Hematopoietic multipotent progenitor cell treated with erythropoietin and hydrocortisone succinate and interleukin-3 and kit ligand, for 8 days (in vitro differentiated cells): Measurements from ENCODE around the gene PITRM1.

Experiments used
- DNase-seq: peaks from one replicate; pipeline ENCODE4 v3.0.0-alpha.2; 2015

Gene PITRM1

DNA sequence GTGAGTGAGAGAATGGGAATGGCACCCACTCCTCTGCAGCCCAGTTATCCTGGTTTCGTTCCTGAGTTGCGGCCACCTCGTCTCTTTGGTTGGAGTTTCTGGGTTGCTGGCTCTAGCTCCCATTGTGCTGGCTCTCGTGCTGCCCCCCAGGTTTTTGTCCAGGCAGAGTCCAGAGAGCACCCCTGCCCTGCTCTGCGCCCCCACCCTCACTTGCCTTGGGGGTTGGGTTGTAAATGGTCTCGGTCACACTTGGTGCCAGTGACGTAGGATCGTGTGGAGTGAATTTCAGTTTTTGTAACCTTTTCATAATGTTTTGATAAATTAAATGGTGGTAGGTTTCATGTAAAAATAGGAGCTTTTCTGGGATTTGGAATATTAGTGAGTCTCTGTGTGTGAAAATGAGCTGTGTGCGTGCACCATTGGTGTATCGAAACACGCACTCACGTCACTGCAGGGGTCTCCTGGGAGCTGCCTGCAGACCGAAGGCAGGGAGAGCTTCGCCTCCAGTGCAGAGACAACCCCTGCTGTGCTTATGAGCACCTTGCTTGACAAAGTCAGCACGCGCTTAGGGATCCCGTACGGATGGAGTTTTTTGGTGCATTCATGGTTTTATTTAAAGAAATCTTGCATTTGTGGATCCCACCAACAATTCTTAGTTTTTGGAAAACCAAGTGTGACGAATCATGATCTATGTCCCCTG is 72.3 kb downstream of the PITRM1 start:
- no peak for DNase-seq

DNA sequence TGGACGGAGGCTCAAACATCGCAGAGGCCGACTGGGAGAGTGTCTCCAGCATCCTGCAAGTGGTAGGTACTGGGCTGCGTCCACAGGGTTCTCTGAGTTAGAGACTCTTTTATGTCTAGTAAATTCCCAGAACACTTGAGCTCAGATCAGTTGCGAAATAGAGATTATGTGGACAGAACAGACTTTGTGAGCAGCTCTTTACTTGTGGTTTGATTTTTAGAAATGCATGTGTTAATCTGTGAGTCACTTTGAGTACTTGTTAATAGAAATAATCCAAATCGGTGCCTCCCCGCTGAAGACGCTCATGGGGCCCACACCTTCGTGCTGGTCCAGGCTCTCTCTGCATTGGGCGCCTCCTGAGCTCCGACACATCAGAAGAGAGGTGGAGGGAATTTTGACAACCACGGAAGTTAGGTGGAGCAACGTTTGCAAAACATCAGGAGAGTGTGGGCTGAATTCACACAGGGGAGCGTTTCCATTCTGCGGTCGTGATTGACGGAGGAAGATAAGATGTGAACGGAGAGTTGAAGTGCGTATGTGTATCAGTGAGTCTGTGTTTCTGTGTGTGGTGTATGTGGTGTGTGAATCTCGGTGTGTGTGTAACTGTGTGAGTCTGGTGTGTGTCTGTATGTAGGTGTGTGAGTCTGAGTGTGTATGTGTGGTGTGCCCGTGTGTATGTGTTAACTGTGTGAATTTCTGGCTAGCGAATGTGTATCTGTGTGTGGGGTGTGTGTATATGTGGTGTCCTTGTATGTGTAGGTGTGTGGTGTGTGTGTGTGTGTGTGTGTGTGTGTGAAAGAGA is 73.1 kb downstream of the PITRM1 start:
- DNase-seq, result no peak

DNA sequence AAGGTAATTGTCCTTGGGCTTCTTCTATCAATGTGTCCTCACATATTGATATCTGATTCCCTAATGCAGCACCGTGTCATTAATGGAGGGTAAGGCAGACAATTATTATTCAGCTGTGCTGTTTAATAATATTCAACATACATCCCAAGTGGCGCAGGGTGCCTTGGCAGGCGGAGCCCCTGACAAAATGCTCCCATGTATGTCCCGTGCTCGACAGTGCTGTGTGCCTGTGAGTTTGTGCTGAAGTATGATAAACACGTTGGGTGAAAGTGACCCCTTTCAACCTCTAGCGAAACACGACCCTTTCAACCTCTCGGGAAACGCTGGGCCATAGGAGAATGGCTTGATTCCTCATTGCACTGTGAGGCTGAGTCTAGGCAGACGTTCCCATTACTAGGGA is 73.9 kb downstream of the PITRM1 start:
- DNase-seq, result no peak

DNA sequence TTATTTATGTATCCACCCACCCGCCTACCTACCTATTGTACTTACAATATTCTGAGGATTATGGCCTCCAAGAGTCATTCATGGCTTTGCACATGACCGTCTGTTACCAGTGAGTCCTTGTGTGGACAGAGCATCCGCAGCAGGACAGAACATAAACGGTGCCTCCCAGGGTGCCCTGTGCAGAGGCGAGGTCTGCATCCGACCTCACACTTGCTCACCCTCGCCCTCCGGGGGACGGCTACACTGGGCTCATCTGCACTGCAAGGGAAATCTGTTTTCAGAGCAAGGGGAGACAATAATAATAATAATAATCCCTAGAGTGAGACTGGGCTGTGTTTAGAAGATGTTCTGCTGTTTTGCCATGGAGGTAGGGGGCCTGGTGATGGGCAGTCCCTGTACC is 75.4 kb downstream of the PITRM1 start:
- DNase-seq, result no peak

DNA sequence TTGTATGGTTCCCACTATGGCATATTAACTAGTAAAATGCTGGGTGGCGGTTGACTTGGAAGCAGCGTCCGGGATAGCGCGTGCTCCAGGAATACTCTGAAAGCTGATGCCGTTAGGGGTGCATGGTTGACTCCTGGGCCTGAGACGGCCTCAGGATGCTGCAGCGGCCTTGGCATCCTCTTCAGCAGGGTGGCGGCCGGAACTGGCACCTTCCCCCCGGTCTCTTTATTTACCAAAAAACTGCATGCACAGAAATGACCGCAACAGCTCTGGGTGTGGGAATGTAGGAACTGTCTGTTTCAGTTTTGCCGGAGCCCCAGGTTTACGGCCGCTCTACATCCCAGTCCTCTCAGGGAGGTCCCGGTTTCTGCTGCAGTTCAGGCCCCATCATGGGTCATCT is 76.4 kb downstream of the PITRM1 start:
- DNase-seq, result no peak

DNA sequence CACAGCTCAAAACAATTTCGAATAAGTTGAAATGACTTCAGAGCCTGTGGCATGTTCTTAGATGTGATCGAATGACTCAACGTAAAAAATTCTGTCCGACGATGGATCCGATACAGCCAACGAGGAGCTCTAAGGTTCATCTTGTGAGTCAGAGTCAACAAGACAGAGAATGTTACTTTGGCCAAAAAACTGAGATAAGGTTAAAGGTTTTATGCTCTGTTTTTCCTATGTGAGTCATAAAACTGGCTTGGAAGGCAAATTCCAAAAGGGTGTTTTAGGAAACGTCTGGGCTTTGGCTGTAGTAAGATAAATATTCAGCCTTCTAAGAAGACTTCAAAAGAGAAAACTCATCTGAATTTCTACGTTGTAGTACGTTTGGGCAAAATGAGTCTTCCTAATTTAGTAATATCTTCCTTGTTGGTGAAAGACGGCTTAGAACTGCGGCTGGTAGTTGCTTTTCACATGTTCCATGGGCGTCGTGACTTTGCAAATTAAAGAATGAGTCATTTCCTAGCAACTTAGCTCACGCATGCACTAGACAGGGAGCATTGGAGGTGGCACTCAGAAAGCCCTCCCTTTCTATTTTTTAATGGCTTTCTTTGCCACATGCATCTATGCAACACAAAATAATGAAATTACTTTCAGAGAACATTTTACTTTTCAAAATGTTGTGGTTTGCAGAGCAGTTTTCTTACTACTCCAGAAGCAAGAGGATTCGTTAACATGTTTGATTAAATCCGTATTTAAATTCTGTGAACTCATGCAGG is 77.0 kb downstream of the PITRM1 start:
- peak; percentile 95 for DNase-seq

DNA sequence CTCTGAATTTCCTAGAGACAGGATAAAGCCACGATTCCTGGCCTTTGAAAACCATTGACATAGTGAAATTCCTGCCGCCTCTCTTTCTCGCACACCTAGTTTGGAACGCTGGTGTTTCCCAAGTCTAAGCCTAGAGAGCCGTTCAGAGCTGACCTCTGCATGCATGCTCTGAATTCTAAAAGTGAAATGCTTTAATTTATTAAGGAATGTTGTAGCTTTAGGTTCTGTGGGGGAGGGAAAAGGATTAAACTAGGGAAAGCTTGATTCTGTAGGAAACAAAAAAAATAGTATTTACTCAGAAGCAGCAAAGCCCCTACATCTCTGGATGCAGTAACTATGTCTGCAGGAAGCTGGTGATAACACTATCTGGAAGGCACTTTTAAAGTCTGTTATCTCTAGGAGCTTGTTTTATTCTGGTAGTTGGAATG is 78.0 kb downstream of the PITRM1 start:
- DNase-seq, result no peak

DNA sequence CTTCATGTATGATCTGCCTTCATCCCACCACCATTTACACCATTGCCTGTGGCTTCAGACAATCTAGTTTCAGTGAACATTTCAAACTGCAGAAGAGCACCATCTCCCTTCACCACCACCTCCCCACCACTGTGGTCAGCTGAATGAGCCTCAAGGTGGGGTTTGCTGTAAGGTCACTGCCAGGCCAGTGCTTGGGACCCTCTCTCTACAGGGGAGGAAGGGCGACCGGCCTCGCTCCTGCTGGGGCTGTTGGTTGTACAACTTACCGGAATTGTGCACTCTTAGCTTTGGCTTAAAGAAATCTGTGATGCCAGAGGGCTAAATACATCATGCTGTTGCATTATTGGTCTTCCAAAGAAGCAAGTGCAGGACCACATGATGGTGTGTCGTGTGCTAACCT is 78.6 kb downstream of the PITRM1 start:
- DNase-seq, result no peak

DNA sequence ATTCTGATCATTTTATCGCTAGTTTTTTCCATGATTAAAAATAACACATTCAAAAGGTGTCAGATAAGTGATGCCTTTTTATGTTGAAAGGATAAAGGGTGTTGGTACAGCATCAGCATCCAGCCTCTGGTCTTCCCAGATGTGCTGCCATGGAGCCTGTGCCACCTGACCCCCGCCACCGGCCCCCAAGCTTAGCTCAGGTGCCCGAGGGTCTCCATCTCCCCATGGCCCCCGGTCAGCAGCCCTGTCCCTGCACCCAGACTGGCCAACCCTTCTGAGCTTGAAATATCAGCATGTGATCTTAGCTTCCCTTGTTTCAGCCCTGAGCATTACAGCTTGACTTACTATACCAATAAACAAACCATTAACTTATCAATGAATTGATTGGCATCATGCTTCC is 80.7 kb downstream of the PITRM1 start:
- no peak for DNase-seq

DNA sequence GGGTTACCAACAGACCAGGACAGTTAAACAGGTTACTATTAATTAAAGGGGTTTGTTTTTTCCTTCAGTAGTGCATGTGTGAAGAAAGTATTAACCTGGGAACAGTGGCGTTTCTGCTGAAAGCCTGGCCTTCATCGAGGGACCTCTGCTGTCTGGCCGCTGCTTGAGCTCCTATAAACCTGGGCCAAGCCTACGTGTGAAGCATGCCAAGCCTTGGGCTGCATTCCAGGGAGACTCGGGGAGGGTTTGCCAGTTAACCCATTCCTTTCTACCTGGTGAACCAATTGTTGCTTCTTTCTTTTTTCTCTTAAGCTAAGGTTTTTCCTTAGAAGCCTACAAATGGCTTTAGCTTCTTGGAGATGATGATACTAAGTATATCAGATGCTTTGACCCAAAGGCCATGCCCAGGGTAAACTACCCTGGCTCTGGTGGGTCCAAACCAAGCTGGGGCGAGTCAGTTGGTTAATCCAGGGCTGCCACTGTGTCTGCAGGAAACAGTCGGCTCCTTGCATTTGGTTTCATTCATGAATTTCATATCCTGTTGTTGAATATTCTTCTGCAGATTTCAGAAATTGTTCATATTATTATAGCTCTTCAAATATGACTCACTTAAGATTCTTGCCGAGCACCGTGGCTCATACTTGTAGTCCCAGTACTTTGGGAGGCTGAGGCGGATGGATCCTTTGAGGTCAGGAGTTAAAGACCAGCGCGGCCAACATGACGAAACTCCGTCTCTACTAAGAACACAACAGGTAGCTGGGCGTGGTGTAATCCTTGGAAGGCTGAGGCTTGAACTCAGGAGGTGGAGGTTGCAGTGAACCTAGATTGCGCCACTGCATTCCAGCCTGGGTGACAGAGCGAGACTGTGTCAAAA is 81.4 kb downstream of the PITRM1 start:
- no peak for DNase-seq

DNA sequence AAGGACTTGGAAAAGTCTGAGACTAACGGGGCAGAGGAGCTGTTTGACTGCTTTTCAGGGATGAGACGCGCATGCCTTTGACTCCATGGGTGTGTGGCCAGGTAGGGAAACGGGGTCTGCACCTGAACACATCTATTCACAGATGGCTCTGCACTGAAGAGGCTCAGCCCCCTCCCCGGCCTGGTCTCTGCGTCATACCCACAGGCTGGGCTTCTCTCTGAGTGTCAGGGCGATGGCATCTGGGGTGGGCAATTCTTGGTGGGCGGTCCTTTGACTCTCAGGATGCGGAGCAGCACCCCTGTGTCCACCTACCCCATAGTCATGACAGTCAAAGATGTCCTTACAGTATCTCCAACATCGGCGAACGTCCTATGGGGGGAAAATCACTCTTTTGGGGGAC is 82.2 kb downstream of the PITRM1 start:
- no peak for DNase-seq
